GM21723 (cell line): ENCODE measurements around the gene TTLL9.

ENCODE experiments used
- ATAC-seq: cut with Tn5 transposase; IDR thresholded peaks from one replicate; pipeline ENCODE4 v1.9.1; 2021; ENCODE audit warnings: mild to moderate bottlenecking, moderate library complexity; ENCODE audit not compliant: unreplicated experiment

TTLL9 gene

GRCh38 chr20:31857861-31858759, 12.3 kb upstream of the TTLL9 start:
- no peak for ATAC-seq

GRCh38 chr20:31858760-31859083, 11.7 kb upstream of the TTLL9 start:
- no peak for ATAC-seq

- ATAC-seq = no peak
Measured at GRCh38 chr20:31859266-31859997, 11.0 kb upstream of the TTLL9 start.

- ATAC-seq = no peak
Measured at GRCh38 chr20:31859998-31860380, 10.4 kb upstream of the TTLL9 start.

- ATAC-seq = no peak
Measured at GRCh38 chr20:31860390-31861134, 9.9 kb upstream of the TTLL9 start.

GRCh38 chr20:31861135-31861384, 9.4 kb upstream of the TTLL9 start:
- no peak for ATAC-seq

- ATAC-seq = no peak
Measured at GRCh38 chr20:31861385-31862156, 8.9 kb upstream of the TTLL9 start.

GRCh38 chr20:31862157-31862470, 8.3 kb upstream of the TTLL9 start:
- no peak for ATAC-seq

GRCh38 chr20:31862506-31862905, 7.9 kb upstream of the TTLL9 start:
- no peak for ATAC-seq

- no peak for ATAC-seq
Measured at GRCh38 chr20:31863296-31864085, 6.9 kb upstream of the TTLL9 start.

- no peak for ATAC-seq
Measured at GRCh38 chr20:31864521-31865400, 5.7 kb upstream of the TTLL9 start.

GRCh38 chr20:31866221-31866620, 4.2 kb upstream of the TTLL9 start:
- ATAC-seq = no peak

- no peak for ATAC-seq
Measured at GRCh38 chr20:31868853-31869672, 1.4 kb upstream of the TTLL9 start.

- ATAC-seq = no peak
Measured at GRCh38 chr20:31869673-31869941, 827 bp upstream of the TTLL9 start.

GRCh38 chr20:31870726-31871617, 538 bp downstream of the TTLL9 start:
- ATAC-seq = no peak

GRCh38 chr20:31871618-31871954, 1.2 kb downstream of the TTLL9 start:
- ATAC-seq = no peak

GRCh38 chr20:31872406-31872805, 2.0 kb downstream of the TTLL9 start:
- ATAC-seq = no peak

GRCh38 chr20:31875671-31876070, 5.2 kb downstream of the TTLL9 start:
- ATAC-seq = no peak
